Large intestine (tissue), 3 donors: ENCODE measurements around the gene ELP5. TPM values are rescaled to one million over a fixed set of nuclear protein-coding genes. Genes with fewer than 3 reads are reported as not detected.
"Not testable (repeated sequence)": the region's sequence is repeated elsewhere in the genome, so short reads cannot be mapped to it uniquely, and the experiment has no call there.

ENCODE experiments used
- DNase-seq, 2 donors: peaks; one replicate each; pipeline versions ENCODE4 v3.0.0 to v3.0.0-alpha.2; 2013
- H3K27ac ChIP-seq: one replicate; pipeline ENCODE4 v1.5.1; 2013; ENCODE audit warnings: low read length
- H3K27me3 ChIP-seq: 2 replicates; pipeline ENCODE4 v1.6.1; 2013; ENCODE audit warnings: low read length; ENCODE audit not compliant: control insufficient read depth, insufficient read depth
- H3K36me3 ChIP-seq: 2 replicates; pipeline ENCODE4 v1.6.1; 2013; ENCODE audit warnings: low read length; ENCODE audit not compliant: control insufficient read depth, insufficient read depth
- H3K4me1 ChIP-seq: one replicate; pipeline ENCODE4 v1.6.1; 2013; ENCODE audit warnings: low read length; ENCODE audit not compliant: control insufficient read depth, insufficient read depth
- H3K4me3 ChIP-seq: one replicate; pipeline ENCODE4 v1.5.1; 2013; ENCODE audit warnings: low read length
- H3K9me3 ChIP-seq: one replicate; pipeline ENCODE4 v1.6.1; 2013; ENCODE audit warnings: mild to moderate bottlenecking, low read depth, low read length, moderate library complexity; ENCODE audit not compliant: control insufficient read depth
- WGBS: methylation state at CpG from one replicate; pipeline ENCODE4 v1.1.5; 2013; ENCODE audit warnings: low lambda C conversion rate; ENCODE audit not compliant: insufficient coverage; 5-methylcytosine and 5-hydroxymethylcytosine counted together
- polyA plus RNA-seq: library from polyadenylated mRNA; unstranded; fragments of 120-200 nt; gene quantifications from one replicate; pipeline ENCODE4 v1.2.1, GENCODE V29; 2013

Gene ELP5
- polyA plus RNA-seq, 1 donor: 45.8 TPM

DNA sequence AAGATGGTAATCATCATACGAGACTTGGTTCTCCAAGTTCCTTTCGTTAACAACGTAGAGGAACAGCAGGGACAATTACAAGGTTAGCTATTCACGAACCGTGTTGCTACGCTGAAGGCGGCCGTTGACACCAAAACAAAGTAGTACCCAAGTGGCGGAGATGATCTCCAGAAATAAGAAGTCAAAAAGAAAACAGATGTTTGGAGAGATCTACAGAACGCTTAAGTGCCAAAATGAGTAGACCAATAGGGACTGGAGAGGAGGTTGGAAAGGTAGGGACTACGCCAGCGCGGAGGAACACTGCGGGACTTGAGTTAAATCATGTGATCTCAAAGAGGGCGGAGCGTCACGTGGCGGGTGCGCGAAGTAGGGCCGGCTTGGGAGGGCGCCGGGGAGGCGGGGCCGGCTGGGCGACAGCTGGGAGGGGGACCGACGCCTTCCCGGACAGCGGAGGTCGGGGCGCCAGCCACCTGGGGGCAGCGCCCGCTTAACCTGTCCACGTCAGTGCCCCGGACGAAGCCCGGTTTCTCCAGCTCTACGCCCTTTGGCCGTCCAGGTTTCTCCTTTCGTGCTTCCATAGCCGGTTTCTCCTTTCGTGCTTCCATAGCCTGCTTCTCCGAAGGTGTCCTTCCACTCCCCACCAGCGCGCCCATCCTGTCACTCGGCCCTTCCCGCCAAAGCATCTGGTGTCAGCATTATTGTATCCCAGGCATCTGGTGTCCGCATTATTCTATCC is 9.1 kb upstream of the ELP5 start:
- Histone ChIP-seq H3K4me3 (peak overlapping the region; percentile 95), H3K27ac (peak overlapping the region; percentile 99), H3K27me3 (no peaks in the 10 kb centered on the region), H3K36me3 (peaks cover 39% of the 10 kb centered on the region), H3K4me1 (peaks cover 14% of the 10 kb centered on the region), H3K9me3 (no peaks in the 10 kb centered on the region)
- 0% methylated on average over 2 of the region's 49 CpGs for WGBS
- DNase-seq: peak; percentile 96 to 97

DNA sequence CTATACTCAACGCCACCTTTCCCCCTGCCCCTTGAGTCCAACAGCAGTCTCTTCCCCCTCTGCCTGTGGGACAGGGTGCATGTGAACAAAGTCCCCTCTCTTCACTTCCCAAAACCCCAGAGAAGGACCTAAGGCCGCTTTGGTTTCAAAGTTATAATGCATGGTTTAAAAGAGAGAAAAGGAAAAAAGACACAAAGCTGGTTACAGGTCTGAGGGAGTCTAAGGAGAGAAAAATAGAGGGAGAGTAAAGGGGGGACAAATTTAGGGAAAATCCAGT is 8.6 kb upstream of the ELP5 start:
- Histone ChIP-seq H3K27me3 (no peaks in the 10 kb centered on the region), H3K9me3 (no peaks in the 10 kb centered on the region), H3K4me3 (peak overlapping the region; percentile 95), H3K36me3 (peaks cover 39% of the 10 kb centered on the region), H3K27ac (peak overlapping the region; percentile 99), H3K4me1 (peaks cover 14% of the 10 kb centered on the region)
- WGBS: 17% methylated on average over 1 of the region's 2 CpGs
- DNase-seq: no peak

DNA sequence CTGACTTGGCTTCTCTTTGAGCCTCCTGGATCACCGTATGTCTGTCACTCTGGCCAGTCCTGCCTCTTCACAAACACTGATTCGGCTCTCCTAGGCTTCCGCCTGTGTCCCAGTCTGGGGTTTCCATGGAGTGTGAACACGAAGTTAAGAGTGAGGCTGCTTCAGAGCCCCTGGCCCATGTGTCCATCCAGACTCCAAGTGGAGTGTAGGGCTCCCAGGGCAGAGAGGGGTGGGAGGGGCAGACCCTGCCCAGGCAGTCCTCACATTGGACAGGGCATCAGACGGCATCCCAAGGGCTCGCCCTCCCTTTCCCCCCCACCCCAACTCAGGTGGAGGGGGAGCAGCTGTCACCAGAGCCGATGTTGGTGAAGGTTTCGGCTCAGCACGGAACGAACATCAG is 8.2 kb upstream of the ELP5 start:
- H3K4me3 ChIP-seq: not testable (repeated sequence)

DNA sequence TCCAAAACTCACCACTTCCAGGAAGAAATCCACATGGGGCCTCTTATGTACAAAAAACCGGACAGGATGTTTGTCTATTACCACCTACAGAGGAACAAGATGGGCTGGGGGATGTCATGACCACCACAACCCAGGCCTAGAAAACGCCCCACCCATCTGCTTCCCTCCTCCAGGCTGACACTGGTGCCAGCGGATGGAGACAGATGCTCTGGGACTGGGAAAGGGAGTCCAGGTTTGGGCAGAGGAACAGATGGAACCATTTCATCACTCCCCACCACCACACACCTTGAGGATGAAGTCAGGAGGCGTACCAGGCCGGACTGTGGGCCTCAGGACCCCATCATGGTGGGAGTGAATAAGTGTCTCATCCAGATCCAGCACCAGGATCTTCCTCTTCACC is 5.2 kb upstream of the ELP5 start:
- Histone ChIP-seq H3K4me1 (peaks cover 5% of the 10 kb centered on the region), H3K27ac (no peak overlapping the region), H3K9me3 (no peaks in the 10 kb centered on the region), H3K36me3 (peaks cover 33% of the 10 kb centered on the region), H3K4me3 (no peak overlapping the region), H3K27me3 (no peaks in the 10 kb centered on the region)
- DNase-seq: no peak
- WGBS: no CpG with 5 or more reads among the region's 5 CpGs

More for the DNA sequence above, 8.2 kb upstream of the ELP5 start:
- not testable (repeated sequence) for H3K9me3 ChIP-seq, H3K27me3 ChIP-seq, DNase-seq
- Histone ChIP-seq H3K4me1 (peaks cover 14% of the 10 kb centered on the region), H3K27ac (peak overlapping the region; percentile 99), H3K36me3 (peaks cover 39% of the 10 kb centered on the region)
- WGBS: no CpG with 5 or more reads among the region's 10 CpGs

DNA sequence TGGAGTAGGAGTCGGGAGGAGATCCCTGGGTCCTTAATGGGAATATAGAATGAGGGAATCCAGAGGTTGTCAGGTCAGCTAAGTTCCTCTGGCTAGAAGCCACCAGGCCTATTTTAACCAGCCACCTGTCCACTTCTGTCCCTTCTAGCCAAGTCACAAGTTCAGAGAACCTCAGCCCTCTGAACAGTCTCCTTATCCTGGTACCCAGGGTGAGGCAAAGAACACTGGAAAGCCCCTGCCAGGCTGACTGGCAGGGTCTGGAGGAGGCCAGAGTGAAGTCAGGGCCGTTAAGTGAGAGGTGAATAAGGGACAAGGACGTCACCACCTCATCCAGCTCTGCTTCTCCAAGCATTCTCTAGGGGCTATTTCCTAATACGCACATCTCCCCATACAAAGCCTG is 3.2 kb upstream of the ELP5 start:
- Histone ChIP-seq H3K36me3 (peaks cover 31% of the 10 kb centered on the region), H3K9me3 (no peaks in the 10 kb centered on the region), H3K4me3 (no peak overlapping the region), H3K27ac (no peak overlapping the region), H3K4me1 (peaks cover 5% of the 10 kb centered on the region), H3K27me3 (no peaks in the 10 kb centered on the region)
- DNase-seq: no peak
- no CpG with 5 or more reads among the region's 4 CpGs for WGBS

DNA sequence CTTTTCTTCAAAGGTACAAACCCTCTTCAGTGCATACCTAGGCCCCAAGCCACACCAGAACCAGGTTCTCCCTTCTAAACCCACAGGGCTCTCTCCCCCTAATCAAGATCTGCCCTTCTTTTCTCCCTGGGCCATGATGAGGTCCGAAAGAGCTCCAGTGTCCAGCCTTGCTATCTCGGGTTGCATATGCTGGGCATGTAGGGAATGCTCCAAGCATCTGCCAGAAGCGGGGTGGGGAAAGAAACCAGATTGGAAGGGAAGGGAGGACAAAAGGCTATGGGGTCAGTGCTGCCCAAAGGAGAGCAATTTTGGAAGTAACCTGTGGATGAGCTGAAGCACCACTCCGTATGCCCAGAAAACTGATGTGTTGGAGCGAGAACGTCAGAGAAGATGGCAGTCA is 2.8 kb upstream of the ELP5 start:
- H3K27ac ChIP-seq: no peak overlapping the region
- DNase-seq: no peak
- 100% methylated on average over 1 of the region's 6 CpGs for WGBS
- H3K4me3 ChIP-seq: no peak overlapping the region
- H3K9me3 ChIP-seq: no peaks in the 10 kb centered on the region
- H3K27me3 ChIP-seq: no peaks in the 10 kb centered on the region
- H3K36me3 ChIP-seq: peaks cover 28% of the 10 kb centered on the region
- H3K4me1 ChIP-seq: peaks cover 9% of the 10 kb centered on the region

DNA sequence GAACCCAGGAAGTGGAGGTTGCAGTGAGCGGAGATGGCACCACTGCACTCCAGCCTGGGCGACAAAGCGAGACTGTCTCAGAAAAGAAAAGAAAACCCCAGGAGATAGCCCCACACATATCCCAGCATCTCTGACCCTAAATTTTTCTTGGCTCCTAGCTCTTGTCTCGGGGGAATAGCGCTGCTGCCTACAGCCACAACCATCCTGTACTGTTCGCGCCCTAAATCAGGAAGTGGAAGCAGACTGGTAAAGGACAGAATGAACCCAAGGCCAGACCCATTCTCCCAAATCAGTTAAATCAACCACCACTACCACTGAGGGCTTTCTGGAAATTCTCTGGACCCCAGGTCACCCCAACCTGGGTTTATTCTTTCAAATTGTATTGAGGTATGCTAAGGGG is 2.2 kb upstream of the ELP5 start:
- DNase-seq: no peak
- no peaks in the 10 kb centered on the region for H3K9me3 ChIP-seq
- no CpG with 5 or more reads among the region's 7 CpGs for WGBS
- H3K4me3 ChIP-seq: peak overlapping the region; percentile 67
- H3K4me1 ChIP-seq: peaks cover 14% of the 10 kb centered on the region
- H3K36me3 ChIP-seq: peaks cover 28% of the 10 kb centered on the region
- H3K27ac ChIP-seq: no peak overlapping the region
- H3K27me3 ChIP-seq: no peaks in the 10 kb centered on the region

DNA sequence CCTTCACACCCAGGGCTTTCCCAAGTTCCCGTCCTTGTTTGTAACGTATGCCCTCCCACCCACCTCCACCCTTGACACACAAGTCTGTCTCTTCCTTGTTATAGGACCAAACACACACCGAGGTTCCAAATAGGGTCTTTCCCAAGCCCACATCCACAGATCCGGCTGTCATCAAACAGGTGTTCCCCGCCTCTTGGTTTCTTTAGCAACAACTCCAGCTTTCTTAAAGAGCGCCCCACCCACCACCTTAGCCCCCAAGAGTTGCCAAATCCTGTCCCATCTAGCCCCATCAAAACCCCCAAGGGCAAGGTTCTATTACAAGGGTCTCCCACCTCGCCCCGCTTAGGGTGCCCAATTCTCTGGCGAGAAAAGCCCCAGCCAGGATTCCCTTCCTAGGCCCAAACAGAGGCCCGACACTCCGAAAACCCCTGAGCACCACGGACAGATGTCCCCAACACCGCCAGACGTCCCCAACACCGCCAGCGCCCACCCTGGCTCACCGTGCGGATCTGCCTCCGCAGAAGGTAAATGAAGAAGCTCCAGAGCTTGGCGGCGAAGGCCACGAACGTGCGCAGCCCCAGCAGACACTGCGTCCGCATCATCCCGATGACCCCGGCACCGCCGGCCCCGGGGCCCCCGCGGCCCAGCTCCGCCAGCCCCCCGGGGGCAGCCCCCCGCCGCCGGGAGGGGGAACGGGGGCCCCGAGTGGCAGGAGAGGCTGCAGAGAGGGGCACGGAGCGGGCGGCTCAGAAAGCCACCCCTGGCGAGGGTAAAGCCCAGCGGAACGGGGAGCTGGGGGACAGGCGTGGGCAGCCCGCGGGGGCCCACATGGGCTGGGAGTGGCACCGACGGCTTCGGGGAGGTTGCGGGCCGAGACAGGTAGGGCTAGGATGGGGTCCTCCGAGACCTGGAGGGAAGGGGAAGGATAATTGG is 1.1 kb upstream of the ELP5 start:
- Histone ChIP-seq H3K27ac (peak overlapping the region; percentile 94), H3K4me3 (peak overlapping the region; percentile 67), H3K27me3 (no peaks in the 10 kb centered on the region), H3K4me1 (peaks cover 14% of the 10 kb centered on the region), H3K36me3 (peaks cover 30% of the 10 kb centered on the region), H3K9me3 (no peaks in the 10 kb centered on the region)
- 0% methylated on average over 2 of the region's 55 CpGs for WGBS
- peak in 1 of 2 donors; percentile 42 for DNase-seq

DNA sequence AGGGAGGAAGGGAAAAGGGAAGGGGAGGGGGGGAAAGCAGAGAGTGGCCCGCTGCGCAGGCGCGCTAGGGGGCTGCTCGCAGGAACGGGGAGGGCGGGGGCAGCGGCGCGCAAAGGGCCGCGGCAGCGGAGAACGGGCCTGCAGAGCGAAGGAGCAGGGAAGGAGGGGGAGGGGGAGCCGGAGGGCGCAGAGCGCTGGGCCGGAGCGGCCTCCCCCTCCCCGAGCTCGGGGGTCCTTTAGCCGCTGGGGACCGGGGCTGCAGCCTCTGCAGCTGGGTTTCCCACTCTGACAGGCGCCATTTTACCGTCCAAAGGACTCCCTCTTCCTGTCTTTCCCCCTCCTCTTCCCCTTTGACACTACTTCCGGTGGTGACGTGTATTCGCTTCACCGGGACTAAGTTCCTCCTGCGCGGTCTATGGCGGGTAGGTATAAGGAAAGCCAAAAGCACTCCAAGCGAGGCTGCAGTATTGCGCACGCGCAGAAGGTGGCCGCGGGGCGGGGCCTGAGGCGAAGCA is 297 bp upstream of the ELP5 start, which contains the start of gene CTDNEP1:
CTDNEP1 (minus strand) TSS at position 74 of the 515 bp plus-strand sequence. CDS start 438 bp downstream, outside the sequence.
- Histone ChIP-seq H3K27me3 (no peaks in the 10 kb centered on the region), H3K4me3 (peak within 1 kb of the TSS; percentile 67), H3K27ac (peak within 1 kb of the TSS; percentile 94), H3K4me1 (peaks cover 15% of the 10 kb centered on the region), H3K9me3 (no peaks in the 10 kb centered on the region), H3K36me3 (peaks cover 30% of the 10 kb centered on the region)
- peak; percentile 100 for DNase-seq
- WGBS: no CpG with 5 or more reads among the region's 41 CpGs

DNA sequence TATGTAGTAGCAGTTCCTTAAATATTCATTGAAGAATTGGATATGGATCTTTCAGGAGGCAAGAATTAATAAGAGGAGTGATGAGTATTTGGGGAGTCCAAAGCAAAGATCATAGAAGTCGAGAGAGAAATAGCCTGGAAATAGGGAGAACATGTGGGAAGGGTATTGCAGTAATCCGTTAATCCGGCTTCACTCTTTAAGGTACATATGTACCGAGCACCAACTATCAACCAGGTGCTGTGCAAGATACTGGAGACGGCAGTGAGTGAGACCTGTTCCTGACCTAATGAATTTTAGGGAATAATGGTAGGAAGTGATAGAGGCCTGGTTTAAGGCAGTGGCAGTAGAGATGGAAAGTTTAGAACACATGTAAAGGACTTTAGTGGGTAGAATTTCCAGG is 1.1 kb downstream of the ELP5 start:
- Histone ChIP-seq H3K4me1 (peaks cover 29% of the 10 kb centered on the region), H3K9me3 (no peaks in the 10 kb centered on the region), H3K27ac (peak overlapping the region; percentile 94), H3K27me3 (no peaks in the 10 kb centered on the region), H3K36me3 (peaks cover 36% of the 10 kb centered on the region), H3K4me3 (peak overlapping the region; percentile 67)
- DNase-seq: no peak
- no CpG with 5 or more reads among the region's 5 CpGs for WGBS
